ENCODE results near the gene CTBP1.

- TF ChIP-seq CTCF (conservative IDR thresholded peaks at IDR 0.05; ENCODE audit: low read length), result no peak
- no peak for TF ChIP-seq EZH2phosphoT487 (IDR thresholded peaks at IDR 0.05; ENCODE audit: borderline replicate concordance)
Observed at GRCh38 chr4:1227816-1228215, 21.1 kb downstream of the CTBP1 start.
